GM18519 (cell line): ENCODE results near the gene CEP131.

Experiments
- ATAC-seq: cut with Tn5 transposase; IDR thresholded peaks from one replicate; pipeline ENCODE4 v1.9.1; 2021; ENCODE audit warnings: mild to moderate bottlenecking, moderate library complexity; ENCODE audit not compliant: unreplicated experiment, low FRiP score

The CEP131 gene

GRCh38 chr17:81171941-81172340 is 50.8 kb downstream of the CEP131 start:
- ATAC-seq: no peak

DNA sequence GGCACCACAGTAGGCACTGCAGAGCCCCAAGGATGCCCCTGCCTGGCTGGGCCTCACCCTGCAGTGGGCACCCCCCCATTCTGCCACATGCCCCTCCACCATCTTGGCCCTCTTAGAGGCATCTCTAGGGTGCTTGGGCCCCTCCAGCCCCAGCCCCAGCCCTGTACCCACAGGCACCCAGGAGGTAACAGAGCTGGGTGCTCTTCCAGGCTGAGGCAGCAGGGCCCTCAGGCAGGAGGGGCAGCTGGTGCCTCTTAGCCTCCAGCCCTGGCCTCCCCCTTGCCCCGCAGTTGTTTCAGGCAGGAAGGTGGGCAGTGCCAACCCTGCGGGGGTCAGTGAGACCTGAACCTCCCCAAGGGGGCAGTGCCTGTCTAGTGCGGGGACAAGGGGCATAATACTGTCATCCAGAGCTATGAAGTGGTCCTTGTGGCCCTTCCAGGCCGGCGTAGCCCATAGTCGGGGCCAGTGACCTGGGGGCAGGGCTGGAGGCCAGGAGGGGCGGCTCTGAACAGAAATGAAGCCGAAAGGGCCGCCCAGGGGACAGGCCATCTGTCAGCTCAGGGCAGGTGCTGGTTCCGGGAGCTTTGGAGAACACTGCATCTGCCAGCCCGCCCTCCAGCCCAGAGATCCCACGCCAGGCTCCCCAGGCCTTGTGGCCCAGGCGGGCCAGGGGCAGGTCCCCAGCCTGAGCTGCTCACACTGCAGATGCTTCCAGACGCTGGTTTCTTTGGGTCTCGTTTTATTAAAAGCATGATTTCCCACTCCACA is 51.9 kb downstream of the CEP131 start:
- ATAC-seq: no peak

- ATAC-seq: no peak
Observed at GRCh38 chr17:81169870-81170309, 52.9 kb downstream of the CEP131 start.

DNA sequence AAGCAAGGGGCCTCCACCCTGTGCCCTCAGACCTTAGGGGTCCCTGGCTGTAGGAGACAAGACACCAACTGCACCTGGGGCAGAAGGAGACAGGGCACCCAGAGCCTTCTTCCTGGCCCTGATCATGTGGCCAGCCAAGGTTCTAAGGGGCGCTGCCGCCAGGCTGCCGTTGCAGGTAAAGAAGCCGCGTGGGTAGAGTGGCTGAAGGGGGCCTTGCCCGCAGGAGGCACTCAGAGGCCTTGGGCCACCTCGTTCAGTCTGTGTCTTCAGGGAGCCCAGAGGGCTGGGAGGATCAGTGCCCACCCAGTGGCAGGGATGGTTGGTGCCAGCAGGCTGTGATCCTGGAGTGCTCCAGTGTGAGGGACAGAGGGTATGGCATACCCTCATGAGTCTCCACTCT is 55.1 kb downstream of the CEP131 start:
- no peak for ATAC-seq

GRCh38 chr17:81167194-81167524 is 55.6 kb downstream of the CEP131 start:
- no peak for ATAC-seq

DNA sequence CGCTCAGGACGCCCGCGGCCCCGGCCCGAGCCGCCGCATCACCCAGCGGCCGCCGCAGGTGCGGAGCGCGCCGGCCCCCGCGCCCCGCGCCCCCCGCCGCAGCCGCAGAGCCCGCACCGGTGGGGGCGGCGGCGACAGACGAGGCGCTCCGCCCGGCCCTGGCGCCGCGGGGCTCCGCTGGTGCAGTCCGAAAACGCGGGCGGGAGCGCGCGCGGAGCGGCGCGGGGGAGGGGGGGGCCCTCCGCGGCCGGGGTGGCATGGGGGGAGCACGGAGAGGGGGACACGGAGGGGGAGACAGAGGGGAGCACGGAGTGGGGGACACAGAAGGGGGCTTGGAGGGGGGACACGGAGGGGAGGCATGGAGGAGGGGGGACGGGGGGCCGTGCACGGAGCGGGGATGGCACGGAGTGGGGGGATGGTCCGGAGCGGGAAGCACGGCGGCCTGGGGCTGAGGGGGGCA is 56.7 kb downstream of the CEP131 start, which contains the start of gene AATK:
Gene AATK, minus strand, starts transcription at position 189 of the 460 bp plus-strand sequence. CDS start 229 bp downstream, outside the sequence.
- ATAC-seq: no peak

DNA sequence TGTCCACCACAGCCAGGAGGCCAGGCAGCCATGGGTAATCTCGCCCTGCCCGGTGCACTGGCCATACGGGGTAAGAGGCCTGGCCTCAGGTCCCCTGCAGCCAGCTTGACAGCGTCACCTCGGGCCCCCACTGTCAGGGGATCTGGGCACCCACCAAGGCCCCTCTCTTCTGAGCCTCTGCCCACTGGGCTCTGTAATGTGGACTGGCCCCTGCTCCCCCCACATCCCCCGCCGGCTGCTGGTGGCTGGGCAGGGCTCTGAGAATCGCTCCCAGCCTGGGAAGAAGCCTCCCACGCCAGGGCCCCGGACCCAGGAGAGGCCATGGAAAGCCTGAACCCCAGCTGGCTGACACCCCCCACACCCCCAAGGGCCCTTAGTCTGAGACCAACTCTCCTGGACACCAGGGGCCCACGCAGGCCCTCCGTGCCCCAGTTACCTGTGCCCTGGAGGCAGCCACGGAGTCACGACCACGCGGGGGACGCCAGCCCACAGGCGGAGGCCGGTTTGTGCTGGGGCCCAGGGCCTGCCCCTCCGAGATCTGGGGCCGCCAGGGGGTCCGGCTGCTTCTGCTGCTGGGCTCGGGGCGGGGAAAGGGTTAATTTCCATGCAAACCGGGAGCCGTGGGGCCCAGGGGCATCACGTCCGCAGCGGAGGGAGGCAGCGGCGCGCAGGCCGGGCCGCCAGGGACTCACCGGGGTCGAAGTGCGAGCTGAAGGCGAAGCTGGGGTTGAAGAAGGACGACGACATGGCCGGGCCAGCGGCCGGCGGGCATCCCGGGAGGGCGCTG is 57.3 kb downstream of the CEP131 start, which contains the start of gene PVALEF:
Gene PVALEF, plus strand, starts transcription at position 262 of the 787 bp plus-strand sequence. CDS start 15,720 bp downstream, outside the sequence.
- ATAC-seq: no peak

DNA sequence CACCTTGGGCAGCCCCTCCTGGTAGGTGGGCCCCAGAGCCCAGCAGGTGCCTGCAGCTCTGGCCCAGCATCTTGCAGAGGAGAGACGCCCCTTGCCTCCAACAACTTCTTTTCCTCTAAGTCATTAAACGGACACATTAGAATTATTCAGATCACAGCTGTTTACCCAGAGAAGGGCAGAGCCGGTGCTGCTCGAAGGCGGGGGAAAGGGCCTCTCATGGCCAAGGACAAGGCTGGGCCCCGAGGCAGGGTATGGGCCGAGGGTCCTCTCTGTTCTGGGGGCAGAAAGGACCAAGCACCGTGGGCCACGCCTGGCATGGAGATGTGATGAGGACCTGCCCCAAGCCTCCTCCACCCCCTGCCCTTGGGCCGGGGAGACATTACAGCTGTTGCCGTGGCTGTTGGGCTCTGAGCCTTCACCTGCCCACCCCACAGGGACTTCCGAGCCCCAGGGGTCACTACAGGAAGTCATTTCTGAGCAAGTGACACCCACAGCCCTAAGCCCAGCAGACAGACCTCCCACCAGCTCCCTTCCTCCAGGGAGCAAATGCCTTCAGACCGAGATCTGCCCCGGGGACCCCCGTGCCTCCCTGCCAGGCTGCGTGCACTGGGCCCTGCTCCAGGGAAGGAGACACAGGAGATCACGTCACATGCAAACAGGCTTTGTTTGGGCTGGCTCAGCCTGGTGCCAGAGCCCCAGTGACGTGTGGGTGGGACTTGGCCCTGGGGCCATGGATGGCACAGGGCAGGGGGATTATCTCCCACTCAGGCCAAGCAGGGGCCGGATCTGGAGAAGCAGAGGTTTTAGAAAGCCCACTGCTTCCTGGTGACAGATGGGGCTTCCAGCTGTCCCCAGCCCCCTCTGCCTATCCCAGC is 58.2 kb downstream of the CEP131 start:
- ATAC-seq: no peak

DNA sequence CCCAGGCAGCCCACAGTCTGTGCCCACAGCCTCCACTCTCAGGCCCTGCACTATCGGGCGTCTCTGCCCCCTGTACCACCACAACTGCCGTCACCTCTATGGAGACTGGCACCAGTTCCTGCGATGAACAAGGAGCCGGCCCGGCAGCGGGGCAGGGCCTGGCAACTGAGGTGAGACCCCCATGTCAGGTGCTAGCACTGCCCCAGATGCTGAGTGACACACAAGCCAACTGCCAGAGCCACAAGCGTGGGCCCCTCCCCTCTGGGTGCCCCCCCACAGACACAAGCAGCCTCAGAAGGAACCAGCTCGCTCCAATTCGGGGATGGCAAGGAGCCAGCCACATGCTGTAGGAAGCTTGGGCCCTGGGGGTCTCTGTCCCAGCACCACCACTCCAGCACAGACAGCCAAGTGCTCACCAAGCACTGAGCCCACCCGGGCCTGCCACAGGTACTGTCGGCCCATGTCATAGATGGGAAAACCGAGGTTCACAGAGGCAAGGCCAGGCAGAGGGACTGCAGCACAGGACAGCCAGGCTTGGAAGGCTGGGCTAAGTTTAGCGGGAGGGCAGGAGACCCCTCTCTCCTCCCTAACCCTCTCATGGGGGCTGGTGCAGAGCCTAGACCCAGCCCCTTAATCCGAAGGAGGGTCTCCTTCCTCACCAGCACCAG is 58.9 kb downstream of the CEP131 start:
- no peak for ATAC-seq

GRCh38 chr17:81163051-81163695 is 59.6 kb downstream of the CEP131 start:
- ATAC-seq: no peak

DNA sequence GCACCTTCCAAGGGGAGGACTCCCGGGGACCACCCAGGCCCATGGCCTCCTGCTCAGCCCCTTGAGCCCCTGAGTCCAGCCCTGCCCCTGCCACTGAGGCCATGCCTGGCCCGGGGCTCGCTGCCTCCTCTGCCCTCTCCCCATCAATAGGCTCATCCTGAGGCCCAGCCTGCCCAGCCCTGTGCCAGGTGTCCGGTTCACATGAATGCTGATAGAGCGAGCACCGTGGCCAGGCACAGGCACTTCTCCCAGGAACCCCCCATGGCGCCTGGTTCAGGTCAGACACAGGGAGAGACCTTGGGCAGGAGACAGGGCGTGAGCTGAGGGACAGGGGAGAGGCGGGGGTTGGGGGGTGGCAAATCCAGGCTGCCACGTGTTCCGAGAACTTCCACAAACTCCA is 60.3 kb downstream of the CEP131 start:
- ATAC-seq: no peak

GRCh38 chr17:81161972-81162371 is 60.8 kb downstream of the CEP131 start:
- no peak for ATAC-seq

- no peak for ATAC-seq
Observed at GRCh38 chr17:81161536-81161935, 61.2 kb downstream of the CEP131 start.

DNA sequence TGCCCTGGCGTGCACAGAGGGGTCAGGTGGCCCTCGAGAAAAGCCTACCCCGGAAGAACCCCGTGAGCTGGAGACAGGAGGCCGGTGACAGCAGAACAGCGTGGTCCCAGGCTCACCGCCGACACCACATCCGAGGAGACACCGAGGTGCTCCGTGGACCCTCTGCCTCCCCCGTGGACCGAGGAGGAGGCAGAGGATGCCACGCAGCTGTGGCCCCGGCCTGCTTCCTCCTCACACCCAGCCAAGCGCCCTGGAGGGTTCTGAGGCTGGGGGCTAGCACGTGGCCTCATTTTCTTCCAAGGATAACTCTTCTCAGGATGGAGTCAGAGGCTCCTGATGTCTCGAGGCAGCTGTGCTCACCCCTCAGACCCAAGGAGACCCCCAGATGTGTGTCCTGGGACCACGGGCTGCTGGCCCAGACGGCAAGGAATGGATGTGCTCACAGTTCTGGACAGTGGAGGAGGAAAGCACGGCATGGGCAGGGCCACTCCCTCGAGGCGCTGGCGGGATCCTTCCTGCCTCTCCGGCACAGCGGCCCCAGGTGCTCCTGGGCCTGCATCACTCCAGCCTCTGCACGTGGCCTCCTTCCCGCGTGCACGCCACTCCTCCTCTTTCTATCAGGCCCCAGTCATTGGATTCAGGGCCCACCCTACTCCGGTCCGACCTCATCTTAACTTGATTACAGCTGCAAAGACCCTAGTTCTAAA is 61.9 kb downstream of the CEP131 start:
- ATAC-seq: no peak

DNA sequence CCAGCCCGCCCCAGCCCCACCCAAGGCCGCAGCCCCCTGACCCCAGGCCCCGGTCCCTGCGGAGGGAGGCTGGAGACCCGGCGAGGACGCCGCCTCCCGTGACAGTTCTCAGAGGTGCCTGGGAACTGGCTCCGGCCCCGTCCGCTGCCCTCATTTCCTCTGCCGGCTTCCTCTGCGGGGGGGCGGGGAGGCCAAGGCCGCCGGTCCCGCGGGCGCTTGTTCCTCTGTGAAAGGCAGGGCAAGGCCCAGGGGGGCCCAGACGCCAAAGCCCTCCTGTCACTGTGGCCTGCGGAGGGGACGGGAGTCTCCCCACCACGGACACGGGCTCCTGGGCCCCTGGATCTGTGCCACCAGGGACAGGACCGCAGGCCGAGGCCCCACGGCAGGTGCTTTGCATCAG is 62.5 kb downstream of the CEP131 start:
- no peak for ATAC-seq

DNA sequence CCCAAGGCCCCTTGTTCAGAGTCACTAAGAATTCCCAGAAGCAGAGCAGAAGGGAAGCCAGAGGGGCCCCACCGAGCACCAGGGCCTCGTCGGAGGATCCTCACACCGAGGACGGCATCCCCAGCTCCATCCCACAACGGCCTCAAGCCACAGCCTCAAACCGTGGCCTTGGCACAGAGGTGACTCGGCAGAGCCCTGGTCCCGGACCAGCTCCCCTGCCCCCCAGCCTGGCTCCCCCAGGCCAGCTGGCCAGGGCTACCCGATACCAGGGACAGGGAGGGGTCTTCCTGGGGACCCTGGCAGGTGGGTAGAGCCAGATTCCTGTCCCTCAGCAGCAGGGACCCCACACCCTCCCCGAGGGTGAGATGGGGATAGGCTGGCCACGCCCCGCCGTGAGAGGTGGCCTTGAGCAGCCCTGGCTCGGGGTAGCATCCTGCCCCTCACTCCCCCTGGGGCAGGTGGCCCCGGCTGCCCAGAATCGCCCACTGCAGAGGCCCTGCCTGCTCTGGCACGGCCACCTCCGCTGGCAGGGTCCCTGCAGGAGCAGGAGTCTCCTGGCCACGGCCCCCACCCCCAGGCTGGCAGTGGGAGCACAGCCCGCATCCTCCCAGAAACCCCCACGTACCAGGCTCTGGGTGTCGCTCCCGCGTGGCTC is 63.0 kb downstream of the CEP131 start:
- ATAC-seq: no peak

DNA sequence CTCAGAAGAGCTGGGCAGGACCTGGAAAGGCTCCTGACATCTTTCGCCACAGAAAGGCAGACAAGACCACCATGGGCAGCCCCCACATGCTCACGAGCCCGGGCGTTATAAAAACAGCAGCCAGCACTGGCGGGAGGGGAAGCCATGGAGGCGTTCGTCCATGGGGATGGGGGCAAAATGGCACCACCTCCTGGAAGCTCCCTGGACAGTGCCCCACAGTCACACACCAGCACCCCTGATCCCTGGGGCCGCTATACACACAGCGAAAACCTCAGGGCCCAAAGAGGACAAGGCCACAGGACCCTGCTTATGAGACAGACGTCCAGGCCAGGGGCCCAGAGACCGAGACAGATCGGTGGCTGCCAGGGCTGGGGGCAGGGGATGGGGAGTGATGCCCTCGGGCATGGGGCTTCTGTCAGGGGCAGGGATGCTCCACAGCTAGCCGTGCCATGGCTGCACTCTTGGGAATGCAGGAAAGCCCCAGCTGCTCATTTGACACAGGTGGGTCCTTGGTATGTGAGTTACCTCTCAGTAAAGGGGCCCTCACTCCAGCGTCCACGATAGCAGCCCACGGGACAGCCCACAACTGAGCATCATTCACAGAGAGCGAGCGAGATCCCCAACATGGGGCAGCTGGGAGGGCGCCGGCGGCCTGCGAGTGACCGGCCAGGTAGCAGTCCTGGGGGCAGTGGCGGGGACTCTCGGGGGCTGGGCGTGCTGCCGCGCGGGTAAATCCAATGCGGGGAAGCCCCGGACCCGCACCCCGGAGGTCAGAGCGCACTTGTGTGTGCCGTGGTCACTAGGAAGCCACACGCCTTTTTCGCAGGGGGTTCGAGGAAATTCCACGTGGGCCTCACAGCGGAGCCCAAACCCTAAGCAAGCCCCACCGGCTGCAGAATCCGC is 63.8 kb downstream of the CEP131 start:
- no peak for ATAC-seq
